Epithelial cell of proximal tubule (primary cell): ENCODE measurements around the gene TMEM87B. TPM values are rescaled to one million over a fixed set of nuclear protein-coding genes. Genes with fewer than 3 reads are reported as not detected.

ENCODE experiments used
- DNase-seq: peaks from one replicate; pipeline ENCODE4 v3.0.0-alpha.2; 2011; ENCODE audit warnings: low read depth
- H3K4me3 ChIP-seq: 2 replicates; pipeline ENCODE4 v1.5.1; 2011; ENCODE audit warnings: low read depth, mild to moderate bottlenecking, low read length
- total RNA-seq: library from RNA; depleted of rRNA; stranded (reverse); fragments of >200 nt; gene quantifications from 2 replicates; pipeline ENCODE4 v1.2.3, GENCODE V29; 2015
- TF ChIP-seq, protein P1 (sequence below): conservative IDR thresholded peaks from 2 replicates; pipeline ENCODE4 v1.5.1; 2012; ENCODE audit warnings: low read depth, mild to moderate bottlenecking, low read length

TMEM87B gene
- total RNA-seq, 1 donor from 2014 or later, result 20.8 TPM

DNA sequence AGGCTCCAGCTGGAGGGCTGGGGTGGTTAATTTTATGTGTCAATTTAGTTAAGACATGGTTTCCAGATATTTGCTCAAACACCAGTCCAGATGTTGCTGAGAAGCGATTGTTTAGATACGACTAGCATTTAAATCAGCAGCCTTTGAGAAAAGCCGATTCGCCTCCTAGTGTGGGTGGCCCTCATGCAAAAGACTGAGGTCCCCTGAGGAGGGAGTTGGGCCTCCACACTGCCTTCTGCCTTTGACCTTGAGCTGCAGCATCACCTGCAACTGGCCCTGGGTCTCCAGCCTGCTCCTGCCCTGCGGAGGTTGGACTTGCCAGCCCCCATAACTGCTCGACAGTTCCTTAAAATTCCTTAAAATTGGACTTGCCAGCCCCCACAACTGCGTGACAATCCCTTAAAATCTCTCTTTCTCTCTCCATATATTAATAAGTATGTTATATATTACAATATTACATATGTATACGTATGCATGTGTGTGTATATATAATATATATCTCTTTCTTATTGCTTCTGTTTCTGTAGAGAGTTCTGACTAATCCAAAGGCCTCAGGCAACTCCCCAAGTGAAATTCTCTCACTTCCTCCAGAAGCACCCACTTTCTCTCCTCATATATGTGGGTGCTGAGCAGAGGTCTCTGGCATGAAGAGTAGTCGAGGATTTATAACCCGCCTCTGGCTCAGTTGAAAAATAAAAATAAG, 97.6 kb downstream of the TMEM87B start:
- TF ChIP-seq, protein P1, sequence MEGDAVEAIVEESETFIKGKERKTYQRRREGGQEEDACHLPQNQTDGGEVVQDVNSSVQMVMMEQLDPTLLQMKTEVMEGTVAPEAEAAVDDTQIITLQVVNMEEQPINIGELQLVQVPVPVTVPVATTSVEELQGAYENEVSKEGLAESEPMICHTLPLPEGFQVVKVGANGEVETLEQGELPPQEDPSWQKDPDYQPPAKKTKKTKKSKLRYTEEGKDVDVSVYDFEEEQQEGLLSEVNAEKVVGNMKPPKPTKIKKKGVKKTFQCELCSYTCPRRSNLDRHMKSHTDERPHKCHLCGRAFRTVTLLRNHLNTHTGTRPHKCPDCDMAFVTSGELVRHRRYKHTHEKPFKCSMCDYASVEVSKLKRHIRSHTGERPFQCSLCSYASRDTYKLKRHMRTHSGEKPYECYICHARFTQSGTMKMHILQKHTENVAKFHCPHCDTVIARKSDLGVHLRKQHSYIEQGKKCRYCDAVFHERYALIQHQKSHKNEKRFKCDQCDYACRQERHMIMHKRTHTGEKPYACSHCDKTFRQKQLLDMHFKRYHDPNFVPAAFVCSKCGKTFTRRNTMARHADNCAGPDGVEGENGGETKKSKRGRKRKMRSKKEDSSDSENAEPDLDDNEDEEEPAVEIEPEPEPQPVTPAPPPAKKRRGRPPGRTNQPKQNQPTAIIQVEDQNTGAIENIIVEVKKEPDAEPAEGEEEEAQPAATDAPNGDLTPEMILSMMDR, result no peak
- no peak for DNase-seq

DNA sequence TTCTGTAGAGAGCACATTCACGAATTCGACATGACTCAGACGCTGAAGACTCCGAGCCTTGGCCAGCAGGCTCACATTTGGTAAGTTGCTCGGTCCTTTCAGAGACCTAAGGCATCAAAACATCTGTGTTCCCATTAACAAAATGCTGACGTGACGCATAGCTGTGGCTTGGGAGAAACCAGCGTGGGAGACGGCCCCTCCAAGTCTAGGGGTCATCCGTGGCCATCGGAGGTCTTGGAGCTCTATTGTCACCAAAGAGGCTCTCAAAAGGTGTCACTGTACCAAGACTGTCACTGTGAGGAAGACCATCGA, 98.1 kb downstream of the TMEM87B start:
- DNase-seq, result no peak
- TF ChIP-seq, protein P1, result no peak

More for the DNA sequence above, 97.6 kb downstream of the TMEM87B start:
- no peak overlapping the region for H3K4me3 ChIP-seq

DNA sequence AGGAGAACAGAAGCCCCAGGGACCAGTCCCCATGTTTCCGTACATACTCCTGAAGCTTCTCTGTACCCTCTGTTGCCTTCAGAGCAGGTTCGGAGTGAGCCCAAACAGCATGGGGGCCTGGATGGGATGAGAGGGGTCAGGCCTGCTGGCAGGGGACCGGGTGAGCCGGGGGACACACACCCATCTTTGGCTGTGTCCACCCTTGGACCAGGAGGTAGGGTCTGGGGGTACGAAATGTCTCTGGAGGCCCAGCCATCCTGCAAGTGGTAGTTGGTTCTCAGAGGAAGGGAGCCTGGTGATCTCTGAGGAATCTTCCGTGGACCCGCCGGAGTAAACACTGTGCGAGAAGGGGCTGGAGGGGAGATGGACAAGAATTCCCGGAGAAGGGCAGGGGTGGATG, 98.4 kb downstream of the TMEM87B start:
- DNase-seq, result no peak
- H3K4me3 ChIP-seq, result no peak overlapping the region
- TF ChIP-seq, protein P1, result no peak

More for the DNA sequence above, 98.1 kb downstream of the TMEM87B start:
- no peak overlapping the region for H3K4me3 ChIP-seq

DNA sequence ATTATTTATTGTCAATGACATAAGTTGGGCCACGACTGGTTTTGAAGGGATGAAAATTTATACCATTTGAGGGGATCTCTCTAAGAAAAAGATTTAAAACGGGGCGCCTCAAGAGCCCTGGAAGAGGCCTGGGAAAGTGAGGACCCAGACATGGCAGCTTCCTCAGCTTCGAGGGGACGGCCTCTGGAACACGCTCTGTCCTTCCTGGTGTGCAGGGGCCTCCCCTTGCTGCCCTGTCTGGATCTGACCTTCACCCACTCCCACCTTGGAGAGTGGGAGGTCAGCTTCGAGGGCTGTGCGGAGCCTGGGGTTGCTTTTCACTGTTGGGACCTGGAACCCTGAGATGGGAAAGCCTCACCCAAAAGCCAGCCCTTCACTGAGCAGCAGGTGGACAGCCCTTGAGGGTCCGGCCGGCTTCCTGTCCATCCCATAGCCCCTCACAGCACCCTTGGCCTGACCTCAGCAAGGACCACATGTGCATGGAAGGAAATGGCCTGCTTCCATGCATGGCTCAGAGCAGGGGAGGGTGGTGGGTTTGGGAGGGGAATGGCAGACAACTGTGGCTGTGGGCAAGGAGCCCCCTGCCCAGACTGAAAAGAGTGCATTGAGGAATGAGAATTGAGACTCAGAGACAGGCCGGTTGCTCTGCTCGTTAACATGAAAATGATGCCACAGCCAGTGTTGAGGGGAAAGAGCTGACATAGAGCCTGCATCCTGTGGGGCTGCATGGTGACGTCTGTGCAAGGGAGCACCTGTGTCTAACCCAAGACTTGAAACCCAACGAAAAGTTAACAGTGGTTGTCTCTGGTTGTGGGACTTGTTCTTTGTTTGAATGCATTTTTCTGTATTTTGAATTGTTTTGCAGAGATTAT, 99.4 kb downstream of the TMEM87B start:
- no peak for DNase-seq
- H3K4me3 ChIP-seq, result no peak overlapping the region
- TF ChIP-seq, protein P1, result no peak

DNA sequence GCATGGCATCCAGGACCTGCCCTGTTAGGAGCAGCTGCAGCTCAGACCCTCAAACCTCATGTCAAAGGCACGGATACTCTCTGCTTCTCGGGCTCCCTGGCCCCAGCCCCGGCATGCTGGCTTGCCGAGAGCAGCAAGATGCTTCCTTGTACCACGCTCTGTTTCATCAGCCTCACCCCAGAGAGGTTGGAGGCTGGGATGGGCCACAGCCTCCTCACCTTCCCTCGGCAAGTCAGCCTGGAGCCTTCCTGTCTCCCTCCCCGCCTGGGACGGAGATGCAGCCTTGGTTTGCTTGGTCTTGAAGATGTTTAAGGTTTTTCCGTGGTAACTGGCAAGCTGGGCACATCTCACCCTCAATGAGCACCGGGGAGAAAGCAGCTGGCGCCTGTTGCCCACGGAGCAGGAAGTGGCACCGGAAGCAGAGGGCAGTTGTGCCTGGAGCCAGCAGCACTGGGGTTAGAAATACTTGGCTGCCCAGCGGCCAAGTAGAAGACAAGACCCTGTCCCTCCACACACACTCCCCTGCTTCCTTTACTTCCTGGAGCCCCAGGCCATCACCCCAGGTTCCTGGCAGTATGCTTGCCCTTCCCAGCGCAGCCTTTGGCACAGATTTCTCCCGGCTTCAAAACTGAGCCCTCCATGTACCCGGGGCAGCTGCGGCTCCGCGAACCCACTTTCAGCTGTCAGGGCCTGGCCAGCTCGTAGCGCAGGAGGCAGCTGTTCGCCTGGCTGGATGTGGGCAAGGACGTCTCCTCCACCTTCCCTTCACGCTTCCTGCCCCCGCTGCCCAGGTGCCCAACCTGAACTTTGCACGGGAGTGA, 100.5 kb downstream of the TMEM87B start:
- no peak overlapping the region for H3K4me3 ChIP-seq
- TF ChIP-seq, protein P1, result no peak

DNA sequence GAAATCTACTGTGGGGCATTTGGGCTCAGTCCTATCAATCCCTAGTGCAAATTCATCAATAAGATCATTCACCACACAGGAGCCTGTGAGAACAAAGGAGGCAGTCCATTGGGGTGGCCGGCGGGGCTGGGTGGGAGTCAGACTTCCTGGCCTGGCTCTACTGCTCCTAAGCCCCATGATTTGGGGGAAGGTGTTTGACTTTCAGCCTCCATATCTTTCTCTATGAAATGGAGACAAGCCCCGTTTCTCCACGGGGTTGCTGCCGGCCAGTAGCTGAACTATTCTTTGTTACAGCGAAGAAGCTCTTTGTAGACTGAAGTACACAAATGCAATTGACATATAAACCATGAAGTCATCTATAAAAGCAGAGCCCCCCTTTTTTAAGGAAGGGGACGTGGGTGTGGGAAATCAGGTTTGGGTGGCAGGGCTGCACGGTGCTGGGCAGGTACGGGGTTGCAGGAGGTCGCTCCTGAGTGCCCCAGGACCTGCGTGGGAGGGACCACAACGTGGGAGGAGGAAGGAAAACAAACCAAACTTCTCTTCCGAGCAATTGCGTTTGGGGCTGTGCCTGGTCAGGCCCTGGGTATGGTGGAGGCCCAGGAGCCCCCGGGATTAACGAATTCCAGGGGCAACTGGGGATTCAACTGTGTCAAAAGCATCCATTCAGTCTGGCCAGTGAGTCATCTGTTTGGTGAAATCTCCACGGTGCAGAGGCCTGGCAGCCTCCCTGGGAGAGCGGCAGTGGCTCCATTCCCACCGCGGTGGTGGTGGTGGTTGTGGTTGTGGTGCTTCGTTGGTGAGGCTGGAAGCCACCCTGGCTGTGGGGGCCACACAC, 101.3 kb downstream of the TMEM87B start:
- DNase-seq, result no peak
- H3K4me3 ChIP-seq, result no peak overlapping the region
- TF ChIP-seq, protein P1, result no peak

More for the DNA sequence above, 100.5 kb downstream of the TMEM87B start:
- DNase-seq, result no peak
